Mucosa of rectum (tissue), 2 donors: ENCODE results near the gene FTL.

Source experiments
- H3K27ac ChIP-seq, 2 donors: one replicate each; pipeline ENCODE4 v1.7.0; 2013; ENCODE audit warnings: inconsistent platforms in 2 of 2, low read depth in 2 of 2, low read length in 2 of 2
- H3K27me3 ChIP-seq, 2 donors: one replicate each; pipeline ENCODE4 v1.7.0; 2013; ENCODE audit warnings: low read length in 2 of 2; ENCODE audit not compliant: control insufficient read depth in 2 of 2, insufficient read depth in 2 of 2
- H3K36me3 ChIP-seq, 2 donors: one replicate each; pipeline ENCODE4 v1.7.0; 2013; ENCODE audit warnings: low read length in 2 of 2; ENCODE audit not compliant: control insufficient read depth in 2 of 2, insufficient read depth in 2 of 2
- H3K4me1 ChIP-seq, 2 donors: one replicate each; pipeline ENCODE4 v1.7.0; 2013; ENCODE audit warnings: low read length in 2 of 2, mild to moderate bottlenecking in 1 of 2; ENCODE audit not compliant: control insufficient read depth in 2 of 2, insufficient read depth in 2 of 2
- H3K4me3 ChIP-seq, 2 donors: one replicate each; pipeline ENCODE4 v1.7.0; 2013; ENCODE audit warnings: low read length in 2 of 2
- H3K9ac ChIP-seq, 2 donors: one replicate each; pipeline ENCODE4 v1.7.0; 2013; ENCODE audit warnings: low read length in 2 of 2, low read depth in 1 of 2, mild to moderate bottlenecking in 1 of 2
- H3K9me3 ChIP-seq, 2 donors: one replicate each; pipeline ENCODE4 v1.7.0; 2013; ENCODE audit warnings: low read length in 2 of 2; ENCODE audit not compliant: control insufficient read depth in 2 of 2
- donor health status: healthy.
- donor health status: Normal muscosa, but diverticular disease.

Gene FTL

GRCh38 chr19:48945415-48945814, 19.7 kb upstream of the FTL start:
- H3K27ac ChIP-seq = no peak overlapping the region
- no peak overlapping the region for H3K4me3 ChIP-seq
- H3K9me3 ChIP-seq = peaks cover 0 to 3% of the 10 kb centered on the region in 2 donors
- H3K4me1 ChIP-seq = no peaks in the 10 kb centered on the region
- H3K36me3 ChIP-seq = no peaks in the 10 kb centered on the region
- no peak overlapping the region for H3K9ac ChIP-seq
- H3K27me3 ChIP-seq = no peaks in the 10 kb centered on the region

DNA sequence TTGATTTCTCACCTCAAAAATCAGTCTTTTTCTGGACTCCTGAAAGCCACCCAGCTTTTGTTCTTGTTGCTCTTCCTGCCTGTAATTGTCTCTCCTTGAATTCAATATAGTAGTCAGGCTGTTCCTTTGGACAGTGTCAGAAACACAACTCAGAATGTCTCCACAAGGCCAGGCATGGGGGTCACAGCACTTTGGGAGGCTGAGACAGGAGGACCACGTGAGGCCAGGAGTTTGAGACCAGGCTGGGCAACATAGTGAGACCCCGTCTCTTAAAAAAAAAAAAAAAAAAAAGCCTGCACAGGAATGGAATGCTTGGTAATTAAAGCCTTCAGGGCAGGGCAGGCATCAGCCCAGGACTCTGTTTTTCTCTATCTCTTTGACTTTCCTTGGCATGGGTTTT, 19.3 kb upstream of the FTL start:
- Histone ChIP-seq H3K4me1 (no peaks in the 10 kb centered on the region), H3K36me3 (no peaks in the 10 kb centered on the region), H3K27me3 (no peaks in the 10 kb centered on the region), H3K9me3 (peaks cover 0 to 3% of the 10 kb centered on the region in 2 donors), H3K4me3 (no peak overlapping the region), H3K9ac (no peak overlapping the region), H3K27ac (no peak overlapping the region)

DNA sequence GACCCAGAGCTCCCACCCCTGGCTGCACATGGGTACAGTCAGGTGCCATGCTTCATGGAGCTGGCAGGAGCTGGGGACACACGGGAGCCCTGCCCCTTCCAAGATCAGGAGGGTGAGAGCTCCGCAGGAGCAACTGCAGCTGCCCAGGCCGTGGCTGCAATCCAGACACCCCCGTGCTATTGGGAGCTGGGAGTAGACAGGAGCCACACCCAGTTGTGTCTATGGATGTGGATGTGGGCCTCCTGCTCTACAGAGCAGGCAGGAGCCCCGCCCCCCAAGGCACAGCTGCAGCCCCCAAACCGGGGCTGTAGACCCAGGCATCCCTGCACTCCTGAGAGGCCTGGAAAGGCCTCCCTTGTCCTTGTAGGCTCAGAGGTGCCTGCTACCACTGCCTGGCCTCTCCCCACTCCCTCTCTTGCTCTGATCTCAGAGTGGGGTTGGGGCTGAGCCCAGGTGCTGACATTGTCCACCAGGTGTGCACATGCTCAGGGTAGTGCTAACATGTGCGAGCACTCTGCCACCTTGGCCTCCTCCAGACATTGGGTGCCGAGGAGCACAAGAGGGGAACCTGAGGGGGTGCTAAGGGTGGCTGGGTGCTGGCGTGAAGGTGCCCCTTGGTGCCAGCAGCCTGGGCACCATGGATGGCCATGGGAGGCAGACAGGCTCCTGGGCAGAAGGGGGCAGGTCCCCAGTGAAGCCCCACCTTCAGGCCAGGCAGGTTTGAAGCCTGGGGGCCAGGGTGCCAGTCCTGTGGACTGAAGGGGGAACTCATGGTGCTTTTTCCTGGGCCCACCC, 18.4 kb upstream of the FTL start:
- Histone ChIP-seq H3K27me3 (no peaks in the 10 kb centered on the region), H3K4me1 (no peaks in the 10 kb centered on the region)

GRCh38 chr19:48947258-48947542, 17.9 kb upstream of the FTL start:
- no peaks in the 10 kb centered on the region for H3K9me3 ChIP-seq

More for the DNA sequence above, 18.4 kb upstream of the FTL start:
- H3K27ac ChIP-seq = no peak overlapping the region
- H3K36me3 ChIP-seq = no peaks in the 10 kb centered on the region
- H3K4me3 ChIP-seq = no peak overlapping the region
- H3K9me3 ChIP-seq = no peaks in the 10 kb centered on the region
- H3K9ac ChIP-seq = no peak overlapping the region

GRCh38 chr19:48950159-48950558, 14.9 kb upstream of the FTL start:
- H3K36me3 ChIP-seq = no peaks in the 10 kb centered on the region
- H3K4me3 ChIP-seq = no peak overlapping the region
- no peaks in the 10 kb centered on the region for H3K27me3 ChIP-seq
- no peak overlapping the region for H3K27ac ChIP-seq
- no peak overlapping the region for H3K9ac ChIP-seq
- H3K4me1 ChIP-seq = peaks cover 4 to 6% of the 10 kb centered on the region in 2 donors
- no peaks in the 10 kb centered on the region for H3K9me3 ChIP-seq

More at GRCh38 chr19:48947258-48947542, 17.9 kb upstream of the FTL start:
- no peaks in the 10 kb centered on the region for H3K36me3 ChIP-seq
- H3K27ac ChIP-seq = no peak overlapping the region
- H3K4me3 ChIP-seq = no peak overlapping the region
- H3K4me1 ChIP-seq = no peaks in the 10 kb centered on the region
- no peaks in the 10 kb centered on the region for H3K27me3 ChIP-seq
- no peak overlapping the region for H3K9ac ChIP-seq

GRCh38 chr19:48950830-48951519, 14.1 kb upstream of the FTL start:
- no peak overlapping the region for H3K27ac ChIP-seq
- no peaks in the 10 kb centered on the region for H3K9me3 ChIP-seq
- no peak overlapping the region for H3K4me3 ChIP-seq
- no peaks in the 10 kb centered on the region for H3K36me3 ChIP-seq
- H3K27me3 ChIP-seq = no peaks in the 10 kb centered on the region
- no peak overlapping the region for H3K9ac ChIP-seq
- H3K4me1 ChIP-seq = peaks cover 9 to 15% of the 10 kb centered on the region in 2 donors

GRCh38 chr19:48953141-48953540, 12.0 kb upstream of the FTL start:
- no peaks in the 10 kb centered on the region for H3K36me3 ChIP-seq
- H3K9me3 ChIP-seq = no peaks in the 10 kb centered on the region
- H3K27ac ChIP-seq = no peak overlapping the region
- H3K4me1 ChIP-seq = peaks cover 9 to 16% of the 10 kb centered on the region in 2 donors
- no peak overlapping the region for H3K9ac ChIP-seq
- H3K27me3 ChIP-seq = no peaks in the 10 kb centered on the region
- H3K4me3 ChIP-seq = no peak overlapping the region

GRCh38 chr19:48953990-48954594, 11.0 kb upstream of the FTL start:
- no peaks in the 10 kb centered on the region for H3K9me3 ChIP-seq
- no peaks in the 10 kb centered on the region for H3K27me3 ChIP-seq
- peaks cover 9 to 16% of the 10 kb centered on the region in 2 donors for H3K4me1 ChIP-seq
- H3K36me3 ChIP-seq = no peaks in the 10 kb centered on the region
- peak overlapping the region; percentile 20 to 92 for H3K9ac ChIP-seq
- H3K27ac ChIP-seq = peak overlapping the region; percentile 72 to 75
- H3K4me3 ChIP-seq = peak overlapping the region; percentile 88 to 96

DNA sequence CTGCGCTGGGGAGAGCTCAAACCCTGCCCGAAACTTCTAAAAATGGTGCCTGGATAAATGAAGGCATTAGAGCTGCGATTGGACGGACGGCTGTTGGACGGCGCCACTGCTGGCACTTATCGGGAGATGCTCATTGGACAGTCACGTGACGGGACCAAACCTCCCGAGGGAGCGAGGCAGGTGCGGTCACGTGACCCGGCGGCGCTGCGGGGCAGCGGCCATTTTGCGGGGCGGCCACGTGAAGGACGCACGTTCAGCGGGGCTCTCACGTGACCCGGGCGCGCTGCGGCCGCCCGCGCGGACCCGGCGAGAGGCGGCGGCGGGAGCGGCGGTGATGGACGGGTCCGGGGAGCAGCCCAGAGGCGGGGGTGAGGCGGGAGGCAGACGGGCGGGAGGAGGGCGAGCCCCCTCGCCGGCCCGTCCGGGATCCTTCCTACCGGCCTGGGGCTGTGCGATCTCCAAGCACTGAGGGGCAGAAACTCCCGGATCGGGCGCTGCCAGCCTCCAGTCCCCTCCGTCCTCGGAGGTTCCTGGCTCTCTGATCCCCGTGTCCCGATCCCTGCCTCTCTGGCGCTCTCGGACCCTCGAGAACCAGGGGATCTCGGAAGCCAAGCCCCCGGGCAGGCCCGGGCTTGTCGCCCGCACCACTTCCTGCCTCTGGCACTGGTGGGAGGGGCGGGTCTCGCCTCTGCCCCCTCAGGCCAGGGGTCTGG, 10.4 kb upstream of the FTL start, which contains the start of gene BAX:
Gene BAX (plus strand): TSS at position 281 of the 713 bp plus-strand sequence. CDS start 54 bp downstream, at position 335.
- H3K4me3 ChIP-seq = peak within 1 kb of the TSS; percentile 88 to 96
- H3K9ac ChIP-seq = peak within 1 kb of the TSS; percentile 92 to 95
- no peaks in the 10 kb centered on the region for H3K27me3 ChIP-seq
- peaks cover 9 to 16% of the 10 kb centered on the region in 2 donors for H3K4me1 ChIP-seq
- no peaks in the 10 kb centered on the region for H3K9me3 ChIP-seq
- H3K27ac ChIP-seq = peak within 1 kb of the TSS; percentile 72 to 75
- H3K36me3 ChIP-seq = no peaks in the 10 kb centered on the region
